DND-41 (cell line): ENCODE results near the gene NFKBIE.

Experiments
- EZH2 ChIP-seq: IDR thresholded peaks from 3 replicates; pipeline ENCODE4 v1.6.1; 2012; ENCODE audit warnings: borderline replicate concordance, low read depth, mild to moderate bottlenecking, moderate library complexity, low read length, inconsistent platforms; ENCODE audit not compliant: severe bottlenecking
- TF ChIP-seq, protein P1 (sequence below): IDR thresholded peaks from 2 replicates; pipeline ENCODE4 v1.5.1; 2012; ENCODE audit warnings: borderline replicate concordance, low read length, moderate library complexity, mild to moderate bottlenecking; ENCODE audit not compliant: poor library complexity, severe bottlenecking; ENCODE audit errors: extremely low read depth

DNA sequence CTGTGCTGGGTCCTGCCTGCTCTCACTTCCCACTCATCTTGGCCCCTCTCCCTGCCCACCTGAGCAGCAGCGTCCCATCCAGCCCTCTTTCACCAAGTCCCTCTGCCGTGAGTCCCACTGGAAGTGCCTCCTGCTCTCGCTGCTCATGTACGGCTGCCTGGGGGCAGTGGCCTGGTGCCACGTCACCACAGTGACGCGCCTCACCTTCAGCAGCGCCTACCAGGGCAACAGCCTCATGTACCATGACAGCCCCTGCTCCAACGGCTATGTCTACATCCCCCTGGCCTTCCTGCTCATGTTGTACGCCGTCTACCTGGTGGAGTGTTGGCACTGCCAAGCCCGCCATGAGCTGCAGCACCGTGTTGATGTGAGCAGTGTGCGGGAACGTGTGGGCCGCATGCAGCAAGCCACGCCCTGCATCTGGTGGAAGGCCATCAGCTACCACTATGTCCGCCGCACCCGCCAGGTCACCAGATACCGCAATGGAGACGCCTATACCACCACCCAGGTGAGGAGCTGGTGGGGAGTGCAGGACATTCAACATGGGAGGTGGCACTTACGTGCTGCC is 7.7 kb upstream of the NFKBIE start:
- TF ChIP-seq EZH2: no peak
- TF ChIP-seq, protein P1, sequence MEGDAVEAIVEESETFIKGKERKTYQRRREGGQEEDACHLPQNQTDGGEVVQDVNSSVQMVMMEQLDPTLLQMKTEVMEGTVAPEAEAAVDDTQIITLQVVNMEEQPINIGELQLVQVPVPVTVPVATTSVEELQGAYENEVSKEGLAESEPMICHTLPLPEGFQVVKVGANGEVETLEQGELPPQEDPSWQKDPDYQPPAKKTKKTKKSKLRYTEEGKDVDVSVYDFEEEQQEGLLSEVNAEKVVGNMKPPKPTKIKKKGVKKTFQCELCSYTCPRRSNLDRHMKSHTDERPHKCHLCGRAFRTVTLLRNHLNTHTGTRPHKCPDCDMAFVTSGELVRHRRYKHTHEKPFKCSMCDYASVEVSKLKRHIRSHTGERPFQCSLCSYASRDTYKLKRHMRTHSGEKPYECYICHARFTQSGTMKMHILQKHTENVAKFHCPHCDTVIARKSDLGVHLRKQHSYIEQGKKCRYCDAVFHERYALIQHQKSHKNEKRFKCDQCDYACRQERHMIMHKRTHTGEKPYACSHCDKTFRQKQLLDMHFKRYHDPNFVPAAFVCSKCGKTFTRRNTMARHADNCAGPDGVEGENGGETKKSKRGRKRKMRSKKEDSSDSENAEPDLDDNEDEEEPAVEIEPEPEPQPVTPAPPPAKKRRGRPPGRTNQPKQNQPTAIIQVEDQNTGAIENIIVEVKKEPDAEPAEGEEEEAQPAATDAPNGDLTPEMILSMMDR: no peak
